H1 (cell line): Measurements from ENCODE around the gene SCN10A.

Experiments used
- CHD2 ChIP-seq: IDR thresholded peaks from 2 replicates; pipeline ENCODE4 v1.6.1; 2012; ENCODE audit warnings: low read length, improper control_type of control experiment
- CTCF ChIP-seq, 3 experiments: IDR thresholded peaks; 1 replicate in 2 of 3; 2 replicates in 1 of 3; pipeline versions ENCODE4 v1.5.1 to v1.6.1; 2011; ENCODE audit warnings: low read length in 3 of 3, mild to moderate bottlenecking in 3 of 3, inconsistent platforms in 2 of 3, low read depth in 1 of 3, moderate library complexity in 1 of 3; ENCODE audit not compliant: insufficient read depth in 1 of 3; ENCODE audit errors: control extremely low read depth in 1 of 3
- EZH2 ChIP-seq: fragments of 200-600 bp; sonication (generic); IDR thresholded peaks from 2 replicates; pipeline ENCODE4 v1.7.1; 2012; ENCODE audit warnings: low read depth, mild to moderate bottlenecking, moderate library complexity, low read length, inconsistent platforms; ENCODE audit not compliant: severe bottlenecking
- MAFK ChIP-seq: IDR thresholded peaks from 2 replicates; pipeline ENCODE4 v1.6.1; 2012; ENCODE audit warnings: low read depth, mild to moderate bottlenecking, improper control_type of control experiment, low read length
- NRF1 ChIP-seq: IDR thresholded peaks from 2 replicates; pipeline ENCODE4 v1.6.1; 2011; ENCODE audit warnings: mild to moderate bottlenecking, low read depth, low read length, improper control_type of control experiment
- POLR2A ChIP-seq, 2 experiments: IDR thresholded peaks; 1 replicate in 1 of 2; 2 replicates in 1 of 2; pipeline ENCODE4 v1.6.1; 2011; ENCODE audit warnings: low read depth in 2 of 2, low read length in 2 of 2, mild to moderate bottlenecking in 2 of 2; ENCODE audit errors: control extremely low read depth in 1 of 2
- POLR2AphosphoS5 ChIP-seq: IDR thresholded peaks from 2 replicates; pipeline ENCODE4 v1.6.1; 2011; ENCODE audit warnings: low read depth, low read length
- RNF2 ChIP-seq: fragments of 200-900, 300-1000 bp; sonication (generic); IDR thresholded peaks from 2 replicates; pipeline ENCODE4 v1.7.1; 2016; ENCODE audit warnings: borderline replicate concordance, low read depth, mild to moderate bottlenecking, antibody characterized with exemption, low read length; ENCODE audit not compliant: poor library complexity, severe bottlenecking; ENCODE audit errors: missing control alignments
- SP1 ChIP-seq: IDR thresholded peaks from 2 replicates; pipeline ENCODE4 v1.6.1; 2011; ENCODE audit warnings: low read depth, low read length
- SP4 ChIP-seq: IDR thresholded peaks from 2 replicates; pipeline ENCODE4 v1.6.1; 2012; ENCODE audit warnings: low read length, inconsistent platforms
- SUZ12 ChIP-seq: fragments of 200-600 bp; sonication (generic); IDR thresholded peaks from 2 replicates; pipeline ENCODE4 v1.6.1; 2012; ENCODE audit warnings: mild to moderate bottlenecking, inconsistent platforms, low read length, moderate library complexity, mixed read lengths
- TF ChIP-seq, protein P1 (sequence below): IDR thresholded peaks from 2 replicates; pipeline ENCODE4 v1.6.1; 2011; ENCODE audit warnings: low read length, improper control_type of control experiment
- TF ChIP-seq, protein P2 (sequence below): IDR thresholded peaks from 2 replicates; pipeline ENCODE4 v1.6.1; 2012; ENCODE audit warnings: inconsistent platforms

GRCh38 chr3:38835939-38836338 is 19.9 kb upstream of the SCN10A start:
- TF ChIP-seq CTCF (IDR thresholded peaks at IDR 0.05; ENCODE audit: control extremely low read depth in 1 of 3, insufficient read depth in 1 of 3, low read depth in 1 of 3, low read length in 3 of 3) (no peak), SUZ12 (no peak), POLR2A (IDR thresholded peaks at IDR 0.05; ENCODE audit: control extremely low read depth in 1 of 2, low read depth in 2 of 2, low read length in 2 of 2) (no peak), SP4 (no peak), EZH2 (no peak), SP1 (no peak), CHD2 (no peak), RNF2 (no peak), NRF1 (no peak), POLR2AphosphoS5 (no peak), MAFK (no peak)
- TF ChIP-seq, protein P1, sequence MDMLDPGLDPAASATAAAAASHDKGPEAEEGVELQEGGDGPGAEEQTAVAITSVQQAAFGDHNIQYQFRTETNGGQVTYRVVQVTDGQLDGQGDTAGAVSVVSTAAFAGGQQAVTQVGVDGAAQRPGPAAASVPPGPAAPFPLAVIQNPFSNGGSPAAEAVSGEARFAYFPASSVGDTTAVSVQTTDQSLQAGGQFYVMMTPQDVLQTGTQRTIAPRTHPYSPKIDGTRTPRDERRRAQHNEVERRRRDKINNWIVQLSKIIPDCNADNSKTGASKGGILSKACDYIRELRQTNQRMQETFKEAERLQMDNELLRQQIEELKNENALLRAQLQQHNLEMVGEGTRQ: no peak
- TF ChIP-seq, protein P2, sequence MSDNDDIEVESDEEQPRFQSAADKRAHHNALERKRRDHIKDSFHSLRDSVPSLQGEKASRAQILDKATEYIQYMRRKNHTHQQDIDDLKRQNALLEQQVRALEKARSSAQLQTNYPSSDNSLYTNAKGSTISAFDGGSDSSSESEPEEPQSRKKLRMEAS: no peak
